B cell (primary cell): ENCODE data around the gene CDK6. TPM values are rescaled to one million over a fixed set of nuclear protein-coding genes. Genes with fewer than 3 reads are reported as not detected.

Experiments
- ATAC-seq: fragments of 200-7000 bp; cut with Tn5 transposase; one replicate; pipeline ENCODE4 v1.10.0; 2021; ENCODE audit warnings: low read depth, mild to moderate bottlenecking, moderate number of reproducible peaks, moderate library complexity
- CTCF ChIA-PET: fragments of 350-600 bp; sonication (Branson Sonifier 250); formaldehyde crosslinking; loops from one replicate; lab custom pipeline; 2021; ENCODE audit warnings: antibody characterized with exemption, inconsistent platforms; lab: Charles Lee
- POLR2A ChIA-PET: fragments of 350-600 bp; sonication (Branson Sonifier 250); formaldehyde crosslinking; loops from one replicate; lab custom pipeline; 2021; ENCODE audit warnings: antibody characterized with exemption; lab: Charles Lee
- DNase-seq: peaks from one replicate; pipeline ENCODE4 v3.0.0; 2013
- H2AFZ ChIP-seq: 2 replicates; pipeline ENCODE4 v1.6.1; 2012; ENCODE audit warnings: mild to moderate bottlenecking, low read depth, low read length; ENCODE audit not compliant: insufficient read depth, poor library complexity, severe bottlenecking
- H3K27ac ChIP-seq, 2 donors: 1 replicate in 1 of 2; 2 replicates in 1 of 2; pipeline ENCODE4 v1.5.1; 2012 to 2013; ENCODE audit warnings: low read length in 2 of 2, mild to moderate bottlenecking in 2 of 2, moderate library complexity in 1 of 2
- H3K27me3 ChIP-seq, 4 experiments: fragments of 200-600 bp in 1 of 4; sonication (generic) in 1 of 4; replicated peaks in 1 of 4; 1 replicate in 2 of 4; 2 replicates in 2 of 4; pipeline versions ENCODE4 v1.6.1 to v1.7.0; 2013 to 2016; ENCODE audit warnings: low read length in 3 of 4, mild to moderate bottlenecking in 2 of 4, mixed read lengths in 1 of 4, moderate library complexity in 1 of 4; ENCODE audit not compliant: insufficient read depth in 4 of 4, control insufficient read depth in 3 of 4; ENCODE audit errors: control extremely low read depth in 1 of 4
- H3K36me3 ChIP-seq, 2 experiments: replicated peaks in 1 of 2; 1 replicate in 1 of 2; 2 replicates in 1 of 2; pipeline versions ENCODE4 v1.6.1 to v1.7.1; 2013; ENCODE audit warnings: low read length in 1 of 2; ENCODE audit not compliant: insufficient read depth in 2 of 2, control insufficient read depth in 1 of 2; ENCODE audit errors: control extremely low read depth in 1 of 2, extremely low read depth in 1 of 2
- H3K4me1 ChIP-seq, 2 donors: fragments of 200-600 bp in 1 of 2; sonication (generic) in 1 of 2; 1 replicate in 1 of 2; 2 replicates in 1 of 2; pipeline versions ENCODE4 v1.5.1 to v1.6.1; 2013 to 2017; ENCODE audit warnings: low read length in 2 of 2; ENCODE audit not compliant: control insufficient read depth in 2 of 2, insufficient read depth in 2 of 2
- H3K4me2 ChIP-seq: replicated peaks from 2 replicates; pipeline ENCODE3; 2012; ENCODE audit warnings: mild to moderate bottlenecking, low read depth, low read length; ENCODE audit not compliant: poor library complexity, severe bottlenecking
- H3K4me3 ChIP-seq, 5 experiments: fragments of 200-600 bp in 1 of 5; sonication (generic) in 1 of 5; 1 replicate in 3 of 5; 2 replicates in 2 of 5; pipeline versions ENCODE4 v1.5.1 to v1.7.0; 2011 to 2016; ENCODE audit warnings: low read length in 4 of 5, mild to moderate bottlenecking in 4 of 5, low read depth in 2 of 5, control low read depth in 1 of 5, moderate library complexity in 1 of 5; ENCODE audit not compliant: insufficient read depth in 1 of 5; ENCODE audit errors: control extremely low read depth in 1 of 5, extremely low read depth in 1 of 5
- H3K79me2 ChIP-seq: fragments of 200-600 bp; sonication (generic); one replicate; pipeline ENCODE4 v1.6.0; 2016; ENCODE audit warnings: low read length; ENCODE audit not compliant: control insufficient read depth, insufficient read depth
- H3K9ac ChIP-seq: fragments of 200-600 bp; sonication (generic); 2 replicates; pipeline ENCODE4 v1.6.1; 2017; ENCODE audit warnings: mild to moderate bottlenecking, low read length, moderate library complexity
- H3K9me3 ChIP-seq, 3 donors: one replicate each; pipeline versions ENCODE4 v1.6.1 to v1.7.1; 2013; ENCODE audit warnings: low read length in 2 of 3; ENCODE audit not compliant: control insufficient read depth in 2 of 3, insufficient read depth in 1 of 3; ENCODE audit errors: control extremely low read depth in 1 of 3
- H4K20me1 ChIP-seq: 2 replicates; pipeline ENCODE4 v1.6.0; 2012; ENCODE audit warnings: mild to moderate bottlenecking, low read length; ENCODE audit not compliant: insufficient read depth, control insufficient read depth, poor library complexity, severe bottlenecking
- H3K27ac Mint-ChIP-seq: one replicate; pipeline ENCODE4 v1.8.0; 2021; ENCODE audit warnings: mixed read lengths
- H3K27me3 Mint-ChIP-seq: one replicate; pipeline ENCODE4 v1.8.0; 2021; ENCODE audit warnings: mixed read lengths
- H3K4me1 Mint-ChIP-seq: one replicate; pipeline ENCODE4 v1.8.0; 2021; ENCODE audit warnings: mixed read lengths
- H3K4me3 Mint-ChIP-seq: one replicate; pipeline ENCODE4 v1.8.0; 2021; ENCODE audit warnings: mixed read lengths
- H3K9me3 Mint-ChIP-seq: one replicate; pipeline ENCODE4 v1.8.0; 2022; ENCODE audit warnings: mixed read lengths; ENCODE audit not compliant: insufficient read depth
- CTCF ChIP-seq: fragments of 200-600 bp; IDR thresholded peaks from one replicate; pipeline ENCODE4 v1.8.0; 2022; ENCODE audit warnings: antibody characterized with exemption, mild to moderate bottlenecking
- EZH2 ChIP-seq: IDR thresholded peaks from 2 replicates; pipeline ENCODE4 v1.6.1; 2012; ENCODE audit warnings: borderline replicate concordance, low read depth, mild to moderate bottlenecking, moderate library complexity, low read length; ENCODE audit not compliant: insufficient read depth, poor library complexity, severe bottlenecking
- WGBS: methylation state at CpG from one replicate; pipeline ENCODE4 v1.1.5; 2013; ENCODE audit warnings: missing lambda C conversion rate; ENCODE audit not compliant: insufficient coverage; 5-methylcytosine and 5-hydroxymethylcytosine counted together
- intact Hi-C: fragments of 100-400 bp; cut with micrococcal nuclease; formaldehyde crosslinking; loops from one replicate; pipeline ENCODE4 v1.10.0; 2022
- polyA plus RNA-seq: library from polyadenylated mRNA; depleted of rRNA; stranded (reverse); fragments of >200 nt; gene quantifications from 2 replicates; pipeline ENCODE4 v1.2.3, GENCODE V29; 2012
- total RNA-seq, 2 donors: library from RNA; stranded (reverse); fragments of 120-200 nt in 1 of 2; gene quantifications; 1 replicate in 1 of 2; 2 replicates in 1 of 2; pipeline versions ENCODE4 v1.2.3 to v1.2.4, GENCODE V29; 2013 to 2022

Gene CDK6
- total and polyA plus RNA-seq, 2 donors (not counting 1 experiment from before 2014, with no cell fraction given) = 3.0 to 14.6 TPM

- peak overlapping the region; percentile 81 for H3K9ac ChIP-seq
- no peaks in the 10 kb centered on the region for H3K27me3 ChIP-seq
- peak overlapping the region; percentile 18 to 47 for H3K27ac ChIP-seq
- H3K9me3 ChIP-seq = no peaks in the 10 kb centered on the region
- intact Hi-C loops = loop anchor here (1.0 to 5.0 kb wide), 11 partner anchors 22 to 951 kb away; partner anchors contain the start of genes ANKIB1, FAM133B, KRIT1 and MTERF1
- no peak for TF ChIP-seq EZH2
- TF ChIP-seq CTCF = peak; percentile 88
- Mint-ChIP-seq H3K27ac (peak overlapping the region; percentile 93), H3K4me3 (peak overlapping the region; percentile 89), H3K4me1 (peaks cover 40% of the 10 kb centered on the region), H3K27me3 (no peaks in the 10 kb centered on the region), H3K9me3 (no peaks in the 10 kb centered on the region)
- H3K79me2 ChIP-seq = peaks cover 34% of the 10 kb centered on the region
- H2AFZ ChIP-seq = peak overlapping the region; percentile 90
- ChIA-PET CTCF (interaction anchor here (0.6 to 2.9 kb wide), 28 partner anchors 11 to 395 kb away, joined by 3 to 28 read pairs (median 5); partner anchors contain the start of genes PEX1, RBM48 and SAMD9), POLR2A (no interaction called here)
- ATAC-seq (peak; percentile 72), DNase-seq (peak; percentile 92)
- H3K4me2 ChIP-seq = peak overlapping the region; percentile 96
- peaks cover 27 to 29% of the 10 kb centered on the region in 2 donors for H3K4me1 ChIP-seq
- WGBS = under 1% methylated on average over 83 of the region's 83 CpGs
- no peaks in the 10 kb centered on the region for H3K36me3 ChIP-seq
- H3K4me3 ChIP-seq = peak overlapping the region; percentile 88 to 96 (median 90)
- H4K20me1 ChIP-seq = no peaks in the 10 kb centered on the region
These were observed 3.2 kb downstream of the CDK6 start for GRCh38 chr7:92833024-92833765.
